SK-N-SH treated with all-trans-retinoic acid at 6 μM for 48 hours (cell line): ENCODE data around the gene SLC30A5.

Source experiments
- CSDC2 ChIP-seq: fragments of 250-450 bp; sonication (Bioruptor Pico); IDR thresholded peaks from 2 replicates; pipeline ENCODE4 v1.5.0; 2020; ENCODE audit warnings: mild to moderate bottlenecking, moderate library complexity
- GLIS3 ChIP-seq: fragments of 250-450 bp; sonication (Bioruptor Pico); IDR thresholded peaks from 2 replicates; pipeline ENCODE4 v1.5.0; 2020; ENCODE audit warnings: mild to moderate bottlenecking, moderate library complexity
- OSR1 ChIP-seq: fragments of 250-450 bp; sonication (Bioruptor Pico); IDR thresholded peaks from 2 replicates; pipeline ENCODE4 v1.8.0; 2022; ENCODE audit warnings: moderate library complexity, mild to moderate bottlenecking, inconsistent platforms
- PATZ1 ChIP-seq: fragments of 250-450 bp; sonication (Bioruptor Pico); IDR thresholded peaks from 2 replicates; pipeline ENCODE4 v1.8.0; 2020; ENCODE audit warnings: mild to moderate bottlenecking, moderate library complexity, borderline replicate concordance
- RARB ChIP-seq: fragments of 250-450 bp; sonication (Bioruptor Pico); IDR thresholded peaks from 2 replicates; pipeline ENCODE4 v1.8.0; 2021; ENCODE audit warnings: mild to moderate bottlenecking, moderate library complexity
- TOX ChIP-seq: fragments of 250-450 bp; sonication (Bioruptor Pico); IDR thresholded peaks from 2 replicates; pipeline ENCODE4 v1.8.0; 2021; ENCODE audit warnings: mild to moderate bottlenecking, moderate library complexity, borderline replicate concordance
- TSHZ2 ChIP-seq: fragments of 250-450 bp; sonication (Bioruptor Pico); IDR thresholded peaks from 2 replicates; pipeline ENCODE4 v1.5.0; 2020; ENCODE audit warnings: mild to moderate bottlenecking, moderate library complexity
- ZFP3 ChIP-seq: fragments of 250-450 bp; sonication (Bioruptor Pico); IDR thresholded peaks from 2 replicates; pipeline ENCODE4 v1.5.0; 2020; ENCODE audit warnings: mild to moderate bottlenecking, moderate library complexity
- ZFP30 ChIP-seq: fragments of 450-650 bp; formaldehyde crosslinking; IDR thresholded peaks from 2 replicates; pipeline ENCODE4 v1.5.0; 2022; ENCODE audit warnings: mild to moderate bottlenecking, moderate library complexity
- ZNF565 ChIP-seq: fragments of 450-650 bp; formaldehyde crosslinking; conservative IDR thresholded peaks from 2 replicates; pipeline ENCODE4 v1.5.0; 2020; ENCODE audit warnings: low read depth, mild to moderate bottlenecking, moderate library complexity
- ZNF70 ChIP-seq: fragments of 450-650 bp; formaldehyde crosslinking; IDR thresholded peaks from 2 replicates; pipeline ENCODE4 v1.5.0; 2020; ENCODE audit warnings: mild to moderate bottlenecking, moderate library complexity

DNA sequence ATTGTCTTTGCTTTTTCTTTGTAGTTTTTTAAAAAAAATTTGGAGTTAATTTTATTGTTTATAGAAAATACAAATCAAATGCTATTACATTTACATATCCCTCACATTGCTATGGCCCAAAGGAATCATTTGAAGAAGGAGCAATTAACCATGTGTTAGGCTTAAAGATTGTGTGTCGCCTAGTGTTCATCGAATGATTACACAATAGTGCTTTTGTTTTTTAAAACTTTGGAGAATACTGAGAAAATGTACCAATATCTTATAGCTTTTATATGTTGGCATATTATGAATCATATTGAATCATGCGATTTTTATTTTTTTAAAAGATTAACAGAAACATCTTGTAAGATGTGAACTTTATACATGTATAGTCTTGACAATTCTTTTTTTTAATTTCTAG, 21.7 kb downstream of the SLC30A5 start:
- TF ChIP-seq ZNF70 (no peak), TOX (CRISPR knock-in tag) (no peak), ZFP30 (no peak), ZNF565 (CRISPR knock-in tag) (no peak), GLIS3 (CRISPR knock-in tag) (no peak), TSHZ2 (CRISPR knock-in tag) (no peak), PATZ1 (CRISPR knock-in tag) (no peak), RARB (no peak), CSDC2 (no peak), OSR1 (no peak), ZFP3 (CRISPR knock-in tag) (no peak)
